SHP77 (cell line): Measurements from ENCODE around the gene ALKBH3.

Experiments
- DNase-seq, 2 experiments: peaks; one replicate each; lab custom pipeline; 2025; lab: John Stamatoyannopoulos, UW

The ALKBH3 gene

DNA sequence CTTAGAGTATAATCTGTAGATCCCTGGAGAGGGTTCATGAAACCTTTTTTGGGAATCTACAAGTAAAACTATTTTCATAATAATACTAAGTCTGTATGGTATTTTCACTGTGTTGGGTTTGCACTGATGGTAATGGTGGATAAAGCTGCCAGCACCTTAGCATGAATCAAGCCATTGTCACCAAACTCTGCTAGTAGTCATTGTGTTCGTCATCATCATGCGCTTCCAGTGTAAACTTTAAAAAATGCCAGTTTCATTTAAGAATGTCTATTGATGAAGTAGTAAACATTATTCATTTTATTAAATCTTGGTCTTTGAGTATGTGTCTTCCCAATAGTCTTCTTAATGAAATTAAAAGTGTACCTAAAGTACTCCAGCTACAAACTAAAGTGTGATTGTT is 15.0 kb downstream of the ALKBH3 start:
- DNase-seq = no peak

GRCh38 chr11:43898574-43898973 is 17.9 kb downstream of the ALKBH3 start:
- DNase-seq = no peak

GRCh38 chr11:43899094-43899493 is 18.5 kb downstream of the ALKBH3 start:
- DNase-seq = no peak

GRCh38 chr11:43901551-43901950 is 20.9 kb downstream of the ALKBH3 start:
- no peak for DNase-seq

GRCh38 chr11:43903078-43903477 is 22.4 kb downstream of the ALKBH3 start:
- DNase-seq = no peak

DNA sequence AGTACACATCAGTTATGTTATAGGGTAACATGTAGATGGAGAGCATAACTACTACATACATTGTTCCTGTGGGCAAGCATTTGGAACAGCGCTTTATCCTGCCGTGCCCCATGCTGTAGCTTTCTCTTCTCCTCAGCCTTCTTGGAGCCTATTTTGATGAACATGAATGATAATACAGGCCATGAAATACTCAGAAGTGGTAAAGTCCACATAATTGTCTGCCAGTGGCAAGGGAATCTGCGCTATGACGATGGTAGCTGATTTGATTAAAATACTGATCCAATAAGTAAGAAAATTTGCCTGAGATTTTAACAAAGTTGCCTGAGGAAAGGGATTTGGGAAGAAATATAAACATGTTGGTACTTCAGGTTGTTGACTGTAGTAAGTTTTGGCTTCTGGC is 23.3 kb downstream of the ALKBH3 start:
- DNase-seq = no peak

- DNase-seq = no peak
Measured at GRCh38 chr11:43904742-43905535, 24.3 kb downstream of the ALKBH3 start.

DNA sequence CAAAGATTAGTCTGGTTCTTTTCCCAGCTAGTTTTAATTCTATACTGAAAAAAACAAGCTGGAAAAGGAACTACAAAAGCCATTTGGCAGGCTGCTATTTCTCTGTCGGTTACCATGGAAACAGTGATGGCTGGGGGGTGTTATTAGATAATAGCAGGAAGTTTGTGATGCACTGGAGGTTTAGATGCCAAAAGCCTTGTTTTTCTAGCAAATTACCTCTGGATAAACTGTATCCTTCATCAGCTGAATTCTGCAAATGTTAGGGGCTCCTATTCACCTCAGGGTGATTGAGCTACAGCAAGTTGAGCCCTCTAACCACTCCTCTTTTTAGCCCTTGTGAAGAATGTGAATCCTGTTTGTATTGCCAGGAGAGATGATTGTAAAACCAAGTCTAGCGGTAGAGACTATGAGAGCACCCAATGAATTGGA is 25.2 kb downstream of the ALKBH3 start:
- no peak for DNase-seq

DNA sequence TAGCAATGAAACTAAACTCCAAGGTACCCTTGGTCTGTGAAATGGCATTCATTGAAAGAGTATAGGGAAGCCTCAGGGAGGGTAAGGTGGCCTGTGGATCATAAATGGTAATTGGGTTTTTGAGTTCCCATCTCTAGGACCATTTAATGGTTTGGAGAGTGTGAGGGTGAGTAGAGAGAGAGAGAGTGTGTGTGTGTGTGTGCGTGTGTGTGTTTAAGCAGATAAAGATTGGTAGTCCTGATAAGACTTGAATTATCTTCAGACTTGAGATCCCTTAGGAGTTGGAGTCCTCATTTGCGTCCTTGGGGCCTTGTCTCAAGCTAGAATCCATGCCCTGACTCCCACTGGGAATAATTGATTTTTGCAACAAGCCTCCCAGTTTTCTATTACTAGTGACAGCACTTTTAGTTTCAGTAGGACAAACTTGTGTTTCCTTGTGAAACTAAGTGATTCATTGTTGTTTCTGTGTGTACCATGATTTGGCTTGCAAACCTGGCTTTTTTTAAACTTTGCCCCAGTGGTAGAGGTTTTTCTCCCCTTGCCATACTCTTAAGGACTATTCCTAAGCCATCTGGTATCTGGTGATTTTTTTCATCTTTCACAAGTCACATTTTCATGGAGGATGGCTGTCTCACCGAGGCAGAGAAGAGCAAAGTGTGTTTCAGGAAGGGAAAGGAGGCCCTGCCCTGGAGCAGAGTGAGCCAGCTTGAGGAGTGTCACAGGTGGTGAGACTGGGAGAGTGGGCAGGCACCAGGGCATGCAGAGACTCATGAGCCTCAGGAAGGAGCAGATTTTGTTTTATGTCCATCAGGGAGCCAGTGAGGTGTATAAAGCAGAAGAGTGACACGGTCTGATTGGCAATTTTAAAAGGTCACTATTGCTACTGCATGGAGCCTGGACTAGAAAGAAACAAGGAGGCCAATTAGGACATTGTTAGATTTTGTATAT is 26.7 kb downstream of the ALKBH3 start:
- no peak for DNase-seq

GRCh38 chr11:43908191-43908590 is 27.6 kb downstream of the ALKBH3 start:
- no peak for DNase-seq

- DNase-seq = no peak
Measured at GRCh38 chr11:43908683-43909082, 28.1 kb downstream of the ALKBH3 start.

- no peak for DNase-seq
Measured at GRCh38 chr11:43913829-43914380, 33.3 kb downstream of the ALKBH3 start.

DNA sequence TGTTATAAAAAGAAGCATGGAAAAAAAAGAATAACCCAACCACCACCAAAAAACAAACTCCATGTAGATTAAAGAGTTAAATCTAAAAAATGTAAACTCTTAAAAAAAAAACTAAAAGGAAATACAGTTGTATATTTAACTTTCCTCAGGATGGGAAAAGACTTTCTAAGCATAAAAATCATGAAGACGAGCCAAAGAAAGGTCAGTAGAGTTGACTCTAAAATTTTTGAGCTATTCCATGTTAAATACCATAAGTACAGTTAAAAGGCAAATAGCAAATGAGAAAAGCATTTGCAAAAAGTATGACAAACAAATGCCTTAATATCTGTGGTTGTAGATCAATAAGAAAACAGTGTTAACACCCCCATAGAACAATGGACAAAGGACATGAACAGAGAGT is 33.8 kb downstream of the ALKBH3 start:
- DNase-seq = no peak

GRCh38 chr11:43916621-43917020 is 36.0 kb downstream of the ALKBH3 start:
- no peak for DNase-seq

GRCh38 chr11:43917851-43918250 is 37.2 kb downstream of the ALKBH3 start:
- no peak for DNase-seq

- DNase-seq = no peak
Measured at GRCh38 chr11:43918662-43919061, 38.0 kb downstream of the ALKBH3 start.

DNA sequence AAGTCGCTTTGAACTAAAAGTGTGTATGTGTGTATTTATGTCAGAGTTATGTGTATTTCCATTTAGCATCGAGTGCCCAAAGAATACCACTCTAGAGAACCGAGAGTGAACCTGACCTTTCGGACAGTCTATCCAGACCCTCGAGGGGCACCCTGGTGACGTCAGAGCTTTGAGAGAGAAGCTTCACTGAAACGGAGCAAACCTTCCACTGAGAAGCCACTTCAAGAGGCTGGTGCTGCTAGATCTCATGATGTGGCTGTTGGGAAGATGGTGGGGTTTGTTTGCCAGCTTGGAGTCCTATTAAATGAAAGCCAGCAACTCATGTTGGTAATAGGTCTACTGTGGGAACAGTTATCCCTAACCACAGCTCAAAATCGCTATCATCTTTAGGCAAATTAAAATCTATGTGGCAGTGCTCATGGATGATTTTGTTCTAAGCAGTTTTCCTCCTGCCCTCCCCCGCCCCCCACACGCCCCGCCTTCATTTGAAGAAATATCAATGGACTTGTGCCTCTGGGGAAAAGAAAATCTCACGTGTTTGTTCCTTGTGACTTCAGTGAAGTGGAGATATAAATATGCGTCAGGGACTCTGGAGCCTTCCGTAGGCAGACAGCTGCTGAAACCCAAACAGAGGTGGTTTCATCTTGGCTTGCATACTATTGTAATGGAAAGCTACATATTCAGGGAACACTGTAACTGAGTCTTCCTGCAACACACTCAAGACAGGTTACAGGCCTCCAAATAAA is 39.4 kb downstream of the ALKBH3 start:
- DNase-seq = no peak

DNA sequence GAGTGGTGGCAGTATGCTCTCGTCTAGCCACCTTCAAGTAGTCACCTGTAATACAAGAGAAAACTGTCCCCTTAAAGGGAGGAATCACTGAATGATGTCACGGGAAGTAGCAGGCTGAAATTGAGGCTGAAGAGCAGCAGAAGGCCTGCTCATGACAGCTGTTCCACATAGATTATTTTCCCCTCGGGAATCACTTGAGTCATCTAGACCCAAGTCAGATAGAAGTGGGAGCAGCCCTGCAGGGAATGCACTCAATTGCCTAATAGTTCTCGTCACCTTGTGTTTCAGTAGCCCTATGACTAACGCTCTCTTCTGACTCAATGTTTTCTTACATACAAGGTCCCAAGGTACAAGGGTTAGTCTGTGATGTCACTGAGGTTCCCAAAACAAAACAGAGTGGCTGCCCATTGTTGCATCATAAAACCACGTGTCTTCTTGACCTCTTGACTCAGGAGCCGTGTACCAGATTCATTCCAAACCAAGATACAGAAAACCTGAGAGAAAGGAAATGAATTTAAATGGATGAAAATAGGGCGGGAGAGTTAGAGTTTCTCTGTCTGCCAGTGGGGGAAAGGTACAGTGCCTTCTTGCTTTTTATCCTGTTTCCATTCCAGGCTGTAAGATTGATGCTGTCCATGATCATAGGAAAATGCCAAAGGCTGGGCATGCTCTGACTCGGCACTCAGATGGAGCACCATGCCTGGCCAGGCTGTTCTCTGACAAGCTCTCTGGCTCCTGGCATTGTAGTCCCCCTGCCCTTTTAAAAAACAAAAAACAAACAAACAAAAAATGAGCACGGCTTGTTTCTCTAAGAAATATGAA is 40.2 kb downstream of the ALKBH3 start:
- DNase-seq = no peak

DNA sequence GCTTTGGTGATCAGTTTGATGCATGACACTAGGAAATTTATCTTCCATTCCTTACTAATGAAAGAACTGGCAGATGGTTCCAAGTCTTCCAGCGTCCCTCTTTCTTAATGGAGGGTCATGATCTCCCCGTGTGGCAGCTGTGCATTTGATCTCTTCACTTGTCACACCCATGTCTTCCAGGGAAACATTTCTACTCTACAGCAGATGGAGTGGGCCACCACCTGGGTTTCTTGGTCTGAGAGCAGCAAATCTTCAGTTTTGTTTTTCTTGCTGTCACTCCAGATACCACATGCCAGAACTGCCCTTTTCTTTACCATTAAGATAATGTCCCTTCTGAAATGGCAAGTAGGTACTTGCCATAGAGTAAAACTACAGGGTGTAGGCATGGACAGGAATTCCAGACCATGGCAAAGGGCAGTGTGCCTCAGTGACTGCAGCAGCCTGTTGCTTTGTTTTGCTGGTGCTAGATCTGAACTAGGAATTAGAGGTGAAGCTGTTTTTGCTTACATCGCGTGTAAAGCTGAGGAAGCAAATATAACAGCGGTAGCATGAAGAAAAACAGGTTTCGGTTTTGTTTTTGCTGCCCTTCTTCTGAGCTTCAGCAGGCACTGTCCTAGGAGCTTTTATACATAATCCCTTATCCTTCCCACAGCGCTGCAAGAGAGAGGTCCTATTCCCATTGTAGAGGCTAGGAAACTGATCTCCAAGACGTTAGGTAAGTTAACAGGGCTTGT is 41.1 kb downstream of the ALKBH3 start:
- DNase-seq = no peak

DNA sequence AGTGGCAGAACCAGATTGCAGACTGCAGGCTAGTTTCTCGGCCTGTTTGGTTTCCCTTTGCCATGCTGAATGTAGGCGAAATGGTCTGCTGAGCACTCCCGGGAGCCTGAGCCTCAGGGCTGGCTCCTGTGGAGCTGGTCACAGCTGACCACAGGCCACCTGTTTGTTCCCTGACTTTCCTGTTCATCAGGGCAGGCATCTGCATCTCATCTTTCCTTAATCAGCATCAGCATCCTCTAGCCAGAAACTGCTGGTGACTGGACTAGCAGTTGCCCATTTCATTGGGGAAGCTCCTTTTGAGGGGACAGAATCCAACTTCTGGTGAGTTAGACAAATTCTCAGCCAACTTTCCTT is 41.6 kb downstream of the ALKBH3 start:
- DNase-seq = no peak
